Measurements from ENCODE around the gene ANKRD36C. TPM values are rescaled to one million over a fixed set of nuclear protein-coding genes. Genes with fewer than 3 reads are reported as not detected.
"Not testable (repeated sequence)": the region's sequence is repeated elsewhere in the genome, so short reads cannot be mapped to it uniquely, and the experiment has no call there.

ANKRD36C gene
- total RNA-seq, result 10 to 100 TPM in 1 of 2 donors, 1 to 10 TPM in 1; 4.1 to 11.1 TPM

DNA sequence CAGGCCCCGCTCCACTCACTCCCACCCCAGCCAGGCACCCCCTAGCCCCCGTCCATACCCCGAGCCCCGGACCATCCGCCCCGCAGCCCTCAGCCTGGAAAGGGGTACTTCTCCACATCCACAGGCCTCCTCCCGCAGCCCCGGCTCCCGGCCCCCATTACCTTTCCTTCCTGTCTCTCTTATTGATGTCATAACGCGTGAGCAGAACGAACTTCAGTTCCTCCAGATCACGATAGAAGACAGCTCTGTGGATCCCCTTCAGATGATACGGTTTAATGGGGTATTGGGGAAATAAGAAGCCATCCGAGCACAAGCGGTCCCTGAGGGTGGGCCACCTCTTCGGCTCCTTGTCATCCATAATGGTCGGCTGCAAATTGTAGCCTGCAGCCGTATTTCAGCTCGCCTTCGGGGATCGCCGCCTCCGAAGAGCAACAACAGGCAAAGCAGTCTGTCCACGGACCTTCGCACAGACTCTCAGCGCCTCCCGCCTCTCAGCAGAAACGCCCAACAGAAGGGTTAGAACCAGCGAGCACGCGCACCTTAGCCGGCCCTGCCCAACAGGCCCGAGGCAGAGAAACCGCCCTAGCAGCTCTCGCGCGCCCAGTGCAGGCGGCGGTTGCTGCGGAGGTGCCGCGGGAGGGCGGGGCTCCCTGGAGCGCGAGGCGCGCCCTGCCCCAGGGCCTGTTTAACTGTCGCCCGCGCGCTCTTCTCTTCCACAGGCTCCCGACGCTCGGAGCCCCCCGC lies at the start of gene ANKRD36C:
TSS of gene ANKRD36C (minus strand) at position 474 of the 744 bp plus-strand sequence. CDS start at position 358, 116 bp downstream.
- not testable (repeated sequence) for H3K36me3 ChIP-seq; H3K27me3 ChIP-seq; DNase-seq (ENCODE audit: low spot score); H3K9me3 ChIP-seq; H3K4me1 ChIP-seq
- Histone ChIP-seq H3K4me3 (peak within 1 kb of the TSS; percentile 62 to 71), H3K27ac (peak within 1 kb of the TSS; percentile 87 to 90)

GRCh38 chr2:96035554-96035953 lies 43.9 kb upstream of the ANKRD36C start:
- H3K9me3 ChIP-seq; H3K36me3 ChIP-seq; DNase-seq (ENCODE audit: low spot score); H3K4me1 ChIP-seq; H3K27me3 ChIP-seq; H3K27ac ChIP-seq; H3K4me3 ChIP-seq: not testable (repeated sequence)

- DNase-seq (ENCODE audit: low spot score); H3K27me3 ChIP-seq; H3K4me1 ChIP-seq; H3K4me3 ChIP-seq; H3K9me3 ChIP-seq; H3K36me3 ChIP-seq; H3K27ac ChIP-seq: not testable (repeated sequence)
These were observed 43.2 kb upstream of the ANKRD36C start, which contains the start of gene GPAT2 for GRCh38 chr2:96034792-96035191. Gene GPAT2 (minus strand): TSS chr2:96034916. CDS start chr2:96032359, 2,557 bp downstream.

DNA sequence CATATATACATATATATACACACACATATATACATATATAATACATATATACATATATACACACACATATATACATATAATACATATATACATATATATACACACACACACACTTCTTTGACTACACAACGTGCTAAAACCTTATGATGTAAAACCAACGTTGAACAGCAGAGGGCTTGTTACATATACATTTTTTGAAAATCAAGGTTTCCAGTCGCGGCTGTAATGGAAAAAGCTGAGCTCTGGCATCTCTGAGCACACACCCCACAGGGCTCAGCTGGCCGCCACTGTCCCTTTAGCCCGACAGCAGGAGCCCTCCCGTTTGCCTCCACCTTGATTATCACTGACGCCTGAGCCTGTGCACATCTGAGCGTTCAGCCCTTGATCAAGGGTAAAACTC lies 42.4 kb upstream of the ANKRD36C start:
- H3K4me1 ChIP-seq; H3K27ac ChIP-seq; H3K36me3 ChIP-seq; H3K4me3 ChIP-seq; H3K9me3 ChIP-seq; DNase-seq (ENCODE audit: low spot score); H3K27me3 ChIP-seq: not testable (repeated sequence)

GRCh38 chr2:96027725-96028325 lies 36.2 kb upstream of the ANKRD36C start:
- not testable (repeated sequence) for H3K27me3 ChIP-seq; H3K27ac ChIP-seq; H3K9me3 ChIP-seq; H3K4me1 ChIP-seq; H3K4me3 ChIP-seq; DNase-seq (ENCODE audit: low spot score); H3K36me3 ChIP-seq

DNA sequence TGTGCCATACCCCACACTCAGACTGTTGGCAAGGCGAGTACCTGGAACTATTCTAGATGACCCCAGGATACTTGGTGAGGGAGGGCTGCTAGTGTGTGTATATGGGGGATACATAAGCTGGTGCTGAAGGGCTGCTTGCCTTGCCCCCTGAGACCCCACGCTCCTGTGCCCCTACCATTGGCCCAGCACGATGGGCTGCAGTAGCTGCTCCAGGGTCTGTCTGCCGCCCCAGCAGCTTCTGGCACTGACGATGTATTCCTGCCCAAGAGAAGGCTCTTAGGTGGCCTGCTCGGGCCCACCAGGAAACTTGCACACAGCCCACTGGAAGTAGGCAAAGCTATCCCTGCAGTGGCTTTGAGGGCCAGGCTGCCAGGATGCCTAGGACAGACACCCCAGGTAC lies 34.1 kb upstream of the ANKRD36C start:
- not testable (repeated sequence) for H3K4me3 ChIP-seq; H3K4me1 ChIP-seq; H3K36me3 ChIP-seq; H3K9me3 ChIP-seq; DNase-seq (ENCODE audit: low spot score); H3K27me3 ChIP-seq; H3K27ac ChIP-seq

- TF ChIP-seq, protein P1, sequence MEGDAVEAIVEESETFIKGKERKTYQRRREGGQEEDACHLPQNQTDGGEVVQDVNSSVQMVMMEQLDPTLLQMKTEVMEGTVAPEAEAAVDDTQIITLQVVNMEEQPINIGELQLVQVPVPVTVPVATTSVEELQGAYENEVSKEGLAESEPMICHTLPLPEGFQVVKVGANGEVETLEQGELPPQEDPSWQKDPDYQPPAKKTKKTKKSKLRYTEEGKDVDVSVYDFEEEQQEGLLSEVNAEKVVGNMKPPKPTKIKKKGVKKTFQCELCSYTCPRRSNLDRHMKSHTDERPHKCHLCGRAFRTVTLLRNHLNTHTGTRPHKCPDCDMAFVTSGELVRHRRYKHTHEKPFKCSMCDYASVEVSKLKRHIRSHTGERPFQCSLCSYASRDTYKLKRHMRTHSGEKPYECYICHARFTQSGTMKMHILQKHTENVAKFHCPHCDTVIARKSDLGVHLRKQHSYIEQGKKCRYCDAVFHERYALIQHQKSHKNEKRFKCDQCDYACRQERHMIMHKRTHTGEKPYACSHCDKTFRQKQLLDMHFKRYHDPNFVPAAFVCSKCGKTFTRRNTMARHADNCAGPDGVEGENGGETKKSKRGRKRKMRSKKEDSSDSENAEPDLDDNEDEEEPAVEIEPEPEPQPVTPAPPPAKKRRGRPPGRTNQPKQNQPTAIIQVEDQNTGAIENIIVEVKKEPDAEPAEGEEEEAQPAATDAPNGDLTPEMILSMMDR (IDR thresholded peaks at IDR 0.05), result no peak
- no peak overlapping the region for H3K4me3 ChIP-seq
- no peaks in the 10 kb centered on the region for H3K4me1 ChIP-seq
- no peak overlapping the region for H3K27ac ChIP-seq
- no peaks in the 10 kb centered on the region for H3K36me3 ChIP-seq
- no peak for DNase-seq (ENCODE audit: low spot score)
- no peaks in the 10 kb centered on the region for H3K9me3 ChIP-seq
- no peaks in the 10 kb centered on the region for H3K27me3 ChIP-seq
These were observed 33.5 kb upstream of the ANKRD36C start for GRCh38 chr2:96025194-96025492.

DNA sequence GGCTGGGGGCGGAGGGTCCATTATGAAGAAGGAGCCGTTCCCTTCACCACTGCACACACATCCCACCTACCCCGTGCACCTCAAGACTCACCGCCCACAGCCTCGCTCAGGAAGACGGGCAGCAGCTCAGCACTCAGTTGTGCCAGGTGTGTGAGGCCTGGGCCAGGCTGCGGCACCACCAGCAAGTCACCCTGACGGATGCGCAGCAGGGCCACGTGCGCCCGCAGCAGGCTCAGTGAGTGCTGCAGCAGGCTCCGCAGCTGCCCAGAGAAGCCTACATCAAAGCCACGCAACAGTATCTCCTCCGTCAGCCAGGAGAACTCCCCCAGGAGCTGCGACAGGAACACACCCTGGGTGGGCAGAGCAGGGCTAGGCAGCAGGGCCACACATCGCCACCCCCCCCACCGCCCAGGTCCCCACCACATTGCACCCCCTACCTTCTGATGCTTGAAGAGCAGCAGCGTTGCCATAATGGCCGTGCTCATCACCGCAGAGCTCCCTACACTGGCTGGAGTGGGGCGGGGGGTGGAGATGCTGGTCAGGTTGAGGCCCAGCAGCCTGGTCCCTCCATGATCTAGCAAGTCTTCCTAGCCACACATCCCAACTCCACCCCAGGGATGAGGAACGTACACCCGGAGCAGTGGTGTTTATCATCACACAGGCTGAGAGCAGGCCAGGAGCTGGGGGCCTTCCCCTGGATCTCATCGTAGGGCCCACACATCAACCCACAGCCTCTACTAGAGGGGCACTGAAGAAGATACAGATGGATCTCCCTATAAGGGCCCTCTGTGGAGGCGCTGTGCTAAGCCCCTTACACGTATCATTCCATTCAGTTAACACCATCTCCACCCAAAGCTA lies 32.9 kb upstream of the ANKRD36C start:
- DNase-seq (ENCODE audit: low spot score), result no peak
- no peak overlapping the region for H3K4me3 ChIP-seq
- TF ChIP-seq, protein P1 (IDR thresholded peaks at IDR 0.05), result no peak
- no peaks in the 10 kb centered on the region for H3K9me3 ChIP-seq
- H3K27ac ChIP-seq, result no peak overlapping the region
- H3K4me1 ChIP-seq, result no peaks in the 10 kb centered on the region
- H3K27me3 ChIP-seq, result no peaks in the 10 kb centered on the region
- H3K36me3 ChIP-seq, result no peaks in the 10 kb centered on the region

DNA sequence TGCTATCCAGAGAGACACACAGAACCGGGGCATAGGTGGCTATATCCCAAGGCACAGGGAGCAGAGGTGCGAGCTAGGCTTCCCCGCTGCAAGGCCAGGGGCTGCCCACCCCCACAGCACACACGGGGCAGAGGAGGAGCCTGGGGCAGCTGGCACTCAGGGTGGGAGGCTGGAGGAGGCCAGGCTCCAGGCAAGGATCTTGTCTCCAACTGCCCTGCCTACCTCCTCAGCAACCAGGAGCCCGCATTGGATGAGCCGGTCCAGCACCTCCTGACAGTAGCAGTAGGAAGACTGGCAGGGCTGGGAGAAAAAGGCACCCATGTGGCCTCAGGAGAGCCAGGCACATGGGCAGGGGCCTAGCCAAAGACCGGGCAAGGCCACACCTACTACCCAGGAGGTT lies 32.1 kb upstream of the ANKRD36C start:
- not testable (repeated sequence) for H3K9me3 ChIP-seq; H3K4me1 ChIP-seq; H3K36me3 ChIP-seq; H3K4me3 ChIP-seq; H3K27me3 ChIP-seq; H3K27ac ChIP-seq; DNase-seq (ENCODE audit: low spot score)

All from right atrium auricular region (tissue), 2 donors.